Stomach (tissue), 9 donors: Measurements from ENCODE around the gene TSR2. TPM values are rescaled to one million over a fixed set of nuclear protein-coding genes. Genes with fewer than 3 reads are reported as not detected.

Experiments used
- DNase-seq, 2 donors: peaks; one replicate each; pipeline versions ENCODE4 v3.0.0 to v3.0.0-alpha.2; 2013 to 2019
- H3K27ac ChIP-seq, 5 donors: fragments of 200-600 bp in 4 of 5; sonication (generic) in 4 of 5; one replicate each; pipeline ENCODE4 v1.5.1; 2013 to 2019; ENCODE audit warnings: mild to moderate bottlenecking in 1 of 5, moderate library complexity in 1 of 5
- H3K27me3 ChIP-seq, 3 donors: fragments of 200-600 bp; sonication (generic); one replicate each; pipeline ENCODE4 v1.5.1; 2017 to 2019; ENCODE audit warnings: mixed run types in 1 of 3
- H3K36me3 ChIP-seq, 4 donors: fragments of 200-600 bp; sonication (generic); 1 replicate in 3 of 4; 2 replicates in 1 of 4; pipeline ENCODE4 v1.5.1; 2016 to 2019
- H3K4me1 ChIP-seq, 4 donors: fragments of 200-600 bp; sonication (generic); one replicate each; pipeline ENCODE4 v1.5.1; 2016 to 2019
- H3K4me3 ChIP-seq, 4 donors: fragments of 200-600 bp; sonication (generic) in 3 of 4; one replicate each; pipeline ENCODE4 v1.5.1; 2016 to 2019; ENCODE audit warnings: mild to moderate bottlenecking in 1 of 4
- H3K9me3 ChIP-seq, 4 donors: fragments of 200-600 bp; sonication (generic); one replicate each; pipeline ENCODE4 v1.5.1; 2016 to 2019
- EP300 ChIP-seq: sonication (generic); formaldehyde crosslinking; IDR thresholded peaks from one replicate; pipeline ENCODE4 v1.6.1; 2017; ENCODE audit warnings: antibody characterized with exemption
- POLR2A ChIP-seq, 4 donors: fragments of 450-650 bp; IDR thresholded peaks; one replicate each; pipeline ENCODE4 v1.6.1; 2016; ENCODE audit warnings: antibody characterized with exemption in 4 of 4, control low read depth in 2 of 4, mild to moderate bottlenecking in 1 of 4, moderate library complexity in 1 of 4
- POLR2AphosphoS5 ChIP-seq, 3 donors: sonication (generic); formaldehyde crosslinking; IDR thresholded peaks; one replicate each; pipeline ENCODE4 v1.6.1; 2016; ENCODE audit warnings: antibody characterized with exemption in 3 of 3
- WGBS, 5 donors: extraction: QIAGEN DNeasy Blood & Tissue Kit in 3 of 5; methylation state at CpG; one replicate each; pipeline versions ENCODE4 v1.1.5 to v1.1.7; 2013 to 2018; 5-methylcytosine and 5-hydroxymethylcytosine counted together
- intact Hi-C: fragments of 100-400 bp; cut with DNase I; formaldehyde crosslinking; loops from one replicate; pipeline ENCODE4 v1.15.1; 2023; ENCODE audit warnings: low total_unique reads
- polyA plus RNA-seq, 3 donors: library from polyadenylated mRNA; stranded (reverse); fragments of 200-250 nt; gene quantifications; one replicate each; pipeline ENCODE4 v1.2.3, GENCODE V29; 2013
- total RNA-seq, 5 donors: library from RNA; depleted of rRNA; stranded (reverse); fragments of >200 nt; gene quantifications; one replicate each; pipeline versions ENCODE4 v1.1.0 to v1.2.3, GENCODE V29; 2014 to 2016
- TF ChIP-seq, protein P1 (sequence below), 7 experiments: fragments of 450-650 bp in 4 of 7; fragments of 200-600 bp in 3 of 7; sonication (generic) in 3 of 7; IDR thresholded peaks; one replicate each; pipeline ENCODE4 v1.5.1; 2016 to 2019; ENCODE audit warnings: antibody characterized with exemption in 7 of 7, control low read depth in 2 of 7, mild to moderate bottlenecking in 1 of 7
- donor health status: healthy with polysubstance abuse.
- donor health status: Bipolar disorder and iron deficiency.
- donor health status: healthy.

Gene TSR2
- total and polyA plus RNA-seq, 8 donors = 12.5 to 48.1 (median 28.8) TPM; not detected in 1

DNA sequence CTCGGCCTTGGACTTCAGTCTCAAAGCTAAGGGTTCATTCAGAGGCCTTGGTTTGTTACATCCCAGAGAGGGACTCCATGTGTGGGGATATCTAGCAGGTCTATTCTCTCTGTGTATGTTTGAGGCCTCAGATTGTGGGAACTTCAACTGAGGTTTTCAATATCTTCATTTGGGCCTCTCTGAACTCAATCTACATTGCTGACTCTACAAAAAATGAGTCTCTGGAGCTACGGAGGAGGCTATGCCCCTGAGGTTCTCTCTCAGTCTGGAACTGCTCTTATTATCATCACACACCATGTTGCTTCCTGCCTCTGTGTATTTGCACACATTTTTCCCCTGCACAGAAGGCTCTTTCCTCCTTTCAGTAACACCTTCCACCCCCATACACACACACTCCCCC, 5.1 kb upstream of the TSR2 start:
- no peak overlapping the region for H3K4me3 ChIP-seq
- TF ChIP-seq, protein P1, sequence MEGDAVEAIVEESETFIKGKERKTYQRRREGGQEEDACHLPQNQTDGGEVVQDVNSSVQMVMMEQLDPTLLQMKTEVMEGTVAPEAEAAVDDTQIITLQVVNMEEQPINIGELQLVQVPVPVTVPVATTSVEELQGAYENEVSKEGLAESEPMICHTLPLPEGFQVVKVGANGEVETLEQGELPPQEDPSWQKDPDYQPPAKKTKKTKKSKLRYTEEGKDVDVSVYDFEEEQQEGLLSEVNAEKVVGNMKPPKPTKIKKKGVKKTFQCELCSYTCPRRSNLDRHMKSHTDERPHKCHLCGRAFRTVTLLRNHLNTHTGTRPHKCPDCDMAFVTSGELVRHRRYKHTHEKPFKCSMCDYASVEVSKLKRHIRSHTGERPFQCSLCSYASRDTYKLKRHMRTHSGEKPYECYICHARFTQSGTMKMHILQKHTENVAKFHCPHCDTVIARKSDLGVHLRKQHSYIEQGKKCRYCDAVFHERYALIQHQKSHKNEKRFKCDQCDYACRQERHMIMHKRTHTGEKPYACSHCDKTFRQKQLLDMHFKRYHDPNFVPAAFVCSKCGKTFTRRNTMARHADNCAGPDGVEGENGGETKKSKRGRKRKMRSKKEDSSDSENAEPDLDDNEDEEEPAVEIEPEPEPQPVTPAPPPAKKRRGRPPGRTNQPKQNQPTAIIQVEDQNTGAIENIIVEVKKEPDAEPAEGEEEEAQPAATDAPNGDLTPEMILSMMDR (IDR thresholded peaks at IDR 0.05) = no peak
- TF ChIP-seq POLR2A (IDR thresholded peaks at IDR 0.05) = no peak
- no peak for TF ChIP-seq POLR2AphosphoS5 (IDR thresholded peaks at IDR 0.05)
- TF ChIP-seq EP300 = no peak
- DNase-seq = no peak
- H3K27ac ChIP-seq = no peak overlapping the region
- H3K27me3 ChIP-seq = no peaks in the 10 kb centered on the region
- H3K4me1 ChIP-seq = no peaks in the 10 kb centered on the region
- intact Hi-C loops = no loop called here
- 61 to 86% (median 65%) methylated on average over 2 of the region's 2 CpGs for WGBS, 5 donors
- no peaks in the 10 kb centered on the region for H3K9me3 ChIP-seq
- no peaks in the 10 kb centered on the region for H3K36me3 ChIP-seq

DNA sequence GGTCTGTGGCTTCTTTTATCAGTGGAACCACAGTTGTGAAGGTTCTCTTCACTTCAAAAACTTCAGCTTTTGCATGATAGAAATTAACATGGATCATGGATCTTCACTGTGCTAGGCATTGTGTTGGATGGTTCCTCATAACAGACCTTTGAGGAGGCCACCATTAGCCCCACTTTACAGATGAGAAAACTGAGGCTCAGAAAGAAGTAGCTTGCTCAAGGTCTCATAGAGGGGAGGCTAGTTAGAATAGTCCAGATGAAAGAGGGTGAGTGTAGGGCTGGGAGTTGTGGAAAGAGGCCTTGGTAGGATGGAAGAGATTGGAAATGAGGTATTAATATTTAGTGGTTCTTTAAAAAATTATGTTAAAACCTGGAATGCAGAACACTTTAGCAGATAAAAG, 2.6 kb downstream of the TSR2 start:
- DNase-seq = no peak
- H3K4me1 ChIP-seq = peaks cover 5 to 19% (median 14%) of the 10 kb centered on the region in 4 donors
- no peak overlapping the region for H3K4me3 ChIP-seq
- TF ChIP-seq POLR2A (IDR thresholded peaks at IDR 0.05) = no peak
- TF ChIP-seq POLR2AphosphoS5 (IDR thresholded peaks at IDR 0.05) = no peak
- TF ChIP-seq EP300 = no peak
- TF ChIP-seq, protein P1 (IDR thresholded peaks at IDR 0.05) = no peak
- H3K9me3 ChIP-seq = no peaks in the 10 kb centered on the region
- no peaks in the 10 kb centered on the region for H3K27me3 ChIP-seq
- H3K27ac ChIP-seq = no peak overlapping the region
- peaks cover 0 to 41% (median 31%) of the 10 kb centered on the region in 4 donors for H3K36me3 ChIP-seq
- intact Hi-C loops = no loop called here

DNA sequence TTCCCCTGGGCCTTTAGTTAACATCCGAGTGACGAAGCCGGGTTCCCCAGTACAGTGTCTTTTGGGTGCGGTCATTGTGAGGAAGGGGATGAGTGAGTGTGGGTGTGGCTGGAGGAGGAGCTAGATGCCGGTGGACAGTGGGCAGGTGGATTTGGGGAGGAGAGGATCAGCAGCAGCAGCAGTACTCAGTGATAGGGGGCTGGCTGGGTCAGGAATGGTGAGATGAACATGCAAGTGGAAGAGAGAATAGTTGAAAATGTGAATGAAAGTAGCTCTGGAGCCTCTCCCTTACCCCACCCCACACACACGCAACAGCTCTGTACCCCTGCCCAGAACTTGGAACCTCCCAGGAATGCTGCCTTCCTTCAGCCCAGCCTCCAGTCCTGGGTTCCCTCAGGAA, 4.5 kb downstream of the TSR2 start:
- Histone ChIP-seq H3K4me1 (peaks cover 5 to 19% (median 14%) of the 10 kb centered on the region in 4 donors), H3K4me3 (no peak overlapping the region), H3K27me3 (no peaks in the 10 kb centered on the region), H3K27ac (no peak overlapping the region), H3K9me3 (no peaks in the 10 kb centered on the region), H3K36me3 (peaks cover 0 to 56% (median 44%) of the 10 kb centered on the region in 4 donors)
- intact Hi-C loops = no loop called here
- no peak for DNase-seq
- TF ChIP-seq POLR2AphosphoS5 (IDR thresholded peaks at IDR 0.05) = no peak
- no peak for TF ChIP-seq EP300
- TF ChIP-seq, protein P1 (IDR thresholded peaks at IDR 0.05) = no peak
- TF ChIP-seq POLR2A (IDR thresholded peaks at IDR 0.05) = no peak
- WGBS, 5 donors = 77 to 92% (median 86%) methylated on average over 2 to 6 of the region's 6 CpGs

DNA sequence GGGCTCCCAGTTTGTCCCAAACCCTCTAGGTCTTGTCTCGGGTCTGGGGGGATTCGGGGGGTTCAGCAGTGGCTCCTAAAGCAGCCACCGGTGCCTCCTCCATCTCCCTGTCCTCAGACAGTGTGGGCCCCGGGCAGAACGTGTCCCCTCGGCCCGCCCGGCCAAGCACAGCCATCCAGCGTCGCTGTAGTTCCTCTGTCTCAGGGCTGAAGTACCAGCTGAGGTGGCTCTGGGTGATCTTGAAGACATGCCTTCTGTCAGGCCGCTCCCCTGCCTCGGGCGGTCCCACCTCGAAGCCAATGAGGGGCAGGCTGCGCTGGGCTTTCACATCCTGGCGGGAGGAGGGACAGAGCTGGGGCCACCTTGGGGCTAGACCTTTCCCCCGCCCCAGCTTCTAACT, 5.9 kb downstream of the TSR2 start:
- no peak for DNase-seq
- Histone ChIP-seq H3K4me3 (no peak overlapping the region), H3K36me3 (peaks cover 0 to 60% (median 45%) of the 10 kb centered on the region in 4 donors), H3K27me3 (no peaks in the 10 kb centered on the region), H3K9me3 (no peaks in the 10 kb centered on the region), H3K27ac (no peak overlapping the region), H3K4me1 (peaks cover 5 to 15% (median 13%) of the 10 kb centered on the region in 4 donors)
- intact Hi-C loops = no loop called here
- no peak for TF ChIP-seq POLR2A (IDR thresholded peaks at IDR 0.05)
- TF ChIP-seq, protein P1 (IDR thresholded peaks at IDR 0.05) = no peak
- no peak for TF ChIP-seq POLR2AphosphoS5 (IDR thresholded peaks at IDR 0.05)
- no peak for TF ChIP-seq EP300
- 74 to 89% (median 83%) methylated on average over 3 to 17 of the region's 17 CpGs for WGBS, 5 donors
